HL-60 (cell line): Measurements from ENCODE around the gene SFXN3.

ENCODE experiments used
- DNase-seq, 2 experiments: peaks; one replicate each; pipeline ENCODE4 v3.0.0-alpha.2; 2010 to 2020; ENCODE audit warnings: low read depth in 1 of 2, low spot score in 1 of 2
- H3K27ac ChIP-seq: fragments of 250-450 bp; sonication (Bioruptor Pico); replicated peaks from 2 replicates; pipeline ENCODE4 v1.5.1; 2020; ENCODE audit warnings: mild to moderate bottlenecking, moderate library complexity
- H3K27me3 ChIP-seq: fragments of 250-450 bp; sonication (Bioruptor Pico); 2 replicates; pipeline ENCODE4 v1.5.1; 2021; ENCODE audit warnings: mild to moderate bottlenecking, moderate library complexity; ENCODE audit not compliant: insufficient read depth, poor library complexity, severe bottlenecking
- H3K4me3 ChIP-seq: replicated peaks from 2 replicates; pipeline ENCODE4 v1.5.1; 2011; ENCODE audit warnings: mild to moderate bottlenecking, control low read depth, low read length; ENCODE audit not compliant: insufficient read depth
- CTCF ChIP-seq: IDR thresholded peaks from one replicate; pipeline ENCODE4 v1.5.1; 2011; ENCODE audit warnings: low read length, control low read depth, inconsistent platforms; ENCODE audit not compliant: insufficient read depth
- GABPA ChIP-seq: IDR thresholded peaks from 2 replicates; pipeline ENCODE4 v1.6.1; 2012; ENCODE audit warnings: low read depth
- POLR2AphosphoS5 ChIP-seq: IDR thresholded peaks from 2 replicates; pipeline ENCODE4 v1.6.1; 2012; ENCODE audit warnings: low read depth
- REST ChIP-seq: IDR thresholded peaks from 2 replicates; pipeline ENCODE4 v1.6.1; 2012; ENCODE audit warnings: low read depth; ENCODE audit not compliant: insufficient replicate concordance
- SPI1 ChIP-seq: IDR thresholded peaks from 2 replicates; pipeline ENCODE4 v1.6.1; 2012; ENCODE audit warnings: low read depth, mild to moderate bottlenecking, borderline replicate concordance

Gene SFXN3

GRCh38 chr10:101005361-101005760 is 25.7 kb upstream of the SFXN3 start:
- DNase-seq: no peak
- H3K4me3 ChIP-seq: no peak overlapping the region
- TF ChIP-seq POLR2AphosphoS5 (no peak), REST (no peak), GABPA (no peak), CTCF (no peak), SPI1 (no peak)

GRCh38 chr10:101005869-101006567 is 25.0 kb upstream of the SFXN3 start:
- Histone ChIP-seq H3K27me3 (no peaks in the 10 kb centered on the region), H3K4me3 (no peak overlapping the region), H3K27ac (no peak overlapping the region)
- no peak for DNase-seq
- no peak for TF ChIP-seq REST
- TF ChIP-seq CTCF: no peak
- no peak for TF ChIP-seq GABPA
- TF ChIP-seq SPI1: no peak
- no peak for TF ChIP-seq POLR2AphosphoS5

More at GRCh38 chr10:101005361-101005760, 25.7 kb upstream of the SFXN3 start:
- H3K27ac ChIP-seq: no peak overlapping the region
- H3K27me3 ChIP-seq: no peaks in the 10 kb centered on the region

- no peak for TF ChIP-seq CTCF
- no peak for TF ChIP-seq POLR2AphosphoS5
- TF ChIP-seq GABPA: no peak
- TF ChIP-seq SPI1: no peak
- no peak for TF ChIP-seq REST
- H3K27me3 ChIP-seq: no peaks in the 10 kb centered on the region
- DNase-seq: no peak
- no peak overlapping the region for H3K4me3 ChIP-seq
- no peak overlapping the region for H3K27ac ChIP-seq
Measured at GRCh38 chr10:101006593-101007098, 24.4 kb upstream of the SFXN3 start.
